Cardiac septum (tissue), 1 donor: ENCODE data around the gene SCP2D1. TPM values are rescaled to one million over a fixed set of nuclear protein-coding genes. Genes with fewer than 3 reads are reported as not detected.

ENCODE experiments used
- DNase-seq: peaks from one replicate; pipeline ENCODE4 v3.0.0-alpha.2; 2020; ENCODE audit warnings: low spot score
- intact Hi-C: fragments of 100-400 bp; cut with DNase I; formaldehyde crosslinking; loops from one replicate; pipeline ENCODE4 v1.14.0; 2022
- total RNA-seq: library from RNA; stranded (reverse); fragmentation: NEBNext Ultra II Directional; extraction: Animal tissue kit (Norgen Biotek cat#: 25700); gene quantifications from one replicate; pipeline ENCODE4 v1.2.1, GENCODE V29; 2021
- donor health status: DM: no; HTN: no; CAD: no.

SCP2D1 gene
- total RNA-seq, 1 donor from 2014 or later, result not detected

DNA sequence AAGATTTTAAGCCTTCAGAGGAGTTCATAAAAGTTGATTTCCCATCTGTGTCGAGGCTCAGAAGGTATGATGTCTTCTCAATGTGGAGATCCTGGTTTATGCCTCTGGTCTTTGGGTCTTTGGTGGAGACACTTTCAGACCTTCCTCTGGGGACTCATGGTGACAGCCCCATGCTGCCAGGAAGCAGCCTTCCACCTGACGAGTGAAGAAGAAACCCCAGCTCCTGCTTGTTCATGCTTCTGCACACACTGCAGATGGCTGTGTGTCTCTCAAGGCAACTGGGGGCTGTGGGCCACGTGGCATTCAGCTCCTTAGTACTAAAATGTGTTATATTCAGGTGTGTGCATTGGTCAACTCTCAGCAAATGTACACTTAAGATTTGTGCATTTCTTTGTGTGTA, 4.9 kb upstream of the SCP2D1 start:
- no peak for DNase-seq
- intact Hi-C loops, result no loop called here

DNA sequence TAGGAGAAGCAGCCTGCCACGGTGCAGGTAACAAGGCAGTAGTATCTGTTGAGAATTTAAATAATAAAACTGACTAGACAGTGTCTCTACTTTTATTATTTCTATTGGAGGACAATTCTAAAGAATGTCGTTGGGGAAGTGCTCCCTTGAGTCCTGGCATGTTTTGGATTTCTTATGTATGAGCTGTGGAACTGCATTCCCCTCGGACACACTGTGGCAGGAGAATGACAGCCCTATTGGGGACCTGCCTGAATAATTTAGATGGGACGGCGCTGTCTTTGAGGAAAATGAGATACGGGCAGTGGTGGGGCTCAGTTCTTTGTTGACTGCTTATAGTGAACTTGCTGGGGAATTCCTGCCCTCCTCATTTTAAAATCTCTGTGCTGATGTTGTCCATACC, 2.4 kb upstream of the SCP2D1 start:
- intact Hi-C loops, result no loop called here
- DNase-seq, result no peak

DNA sequence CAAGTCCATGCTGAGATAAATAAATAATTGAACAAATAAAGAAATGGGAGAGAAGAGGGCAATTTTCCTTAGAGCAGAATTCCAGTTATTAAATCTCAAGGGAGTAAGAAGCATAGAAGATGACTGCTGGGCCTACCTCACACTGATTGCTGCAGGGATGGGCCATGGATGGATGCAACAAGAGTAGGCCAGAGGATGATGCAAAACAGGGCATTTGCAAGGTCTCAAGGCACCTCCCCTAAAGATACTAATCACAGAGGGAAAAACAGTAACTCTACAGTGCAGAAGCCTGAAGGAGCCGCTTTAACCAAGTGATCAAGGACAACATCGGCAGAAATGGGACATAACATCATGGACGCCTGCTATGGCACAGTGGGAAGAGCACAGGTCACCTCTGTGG, 1.7 kb upstream of the SCP2D1 start:
- intact Hi-C loops, result no loop called here
- no peak for DNase-seq

DNA sequence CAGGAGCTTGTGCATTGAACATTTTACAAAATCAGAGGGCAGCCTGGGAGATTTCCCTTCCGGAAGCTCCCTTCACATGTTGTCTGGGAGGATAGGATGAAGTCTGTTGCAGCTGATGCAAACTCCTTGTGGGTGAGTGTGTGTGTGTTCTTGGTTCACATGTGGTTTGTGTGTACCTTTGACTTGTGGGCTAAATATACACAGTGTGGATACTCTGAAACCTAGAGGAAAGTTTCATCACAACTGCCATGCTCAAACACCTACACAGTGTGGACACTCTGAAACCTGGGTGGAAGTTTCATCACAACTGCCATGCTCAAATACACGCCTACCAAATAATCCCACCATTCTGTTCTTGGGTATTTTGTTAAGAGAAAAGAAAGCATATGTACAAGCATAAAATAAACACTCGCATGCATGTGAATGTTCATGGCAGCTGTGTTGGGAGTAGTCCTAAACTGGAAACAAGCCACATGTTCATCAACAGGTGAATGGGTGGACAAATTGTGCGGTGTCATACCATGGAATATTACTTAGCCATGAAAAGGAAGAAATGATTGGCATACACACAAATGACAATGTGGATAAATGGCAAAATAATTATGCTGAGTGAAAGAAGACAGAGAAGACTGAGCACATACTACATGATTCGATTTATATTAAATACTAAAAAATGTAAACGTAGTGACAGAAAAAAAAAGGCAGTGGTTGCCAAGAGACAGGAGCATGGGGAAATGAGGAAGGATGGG, 1.8 kb downstream of the SCP2D1 start:
- no peak for DNase-seq
- intact Hi-C loops, result no loop called here

DNA sequence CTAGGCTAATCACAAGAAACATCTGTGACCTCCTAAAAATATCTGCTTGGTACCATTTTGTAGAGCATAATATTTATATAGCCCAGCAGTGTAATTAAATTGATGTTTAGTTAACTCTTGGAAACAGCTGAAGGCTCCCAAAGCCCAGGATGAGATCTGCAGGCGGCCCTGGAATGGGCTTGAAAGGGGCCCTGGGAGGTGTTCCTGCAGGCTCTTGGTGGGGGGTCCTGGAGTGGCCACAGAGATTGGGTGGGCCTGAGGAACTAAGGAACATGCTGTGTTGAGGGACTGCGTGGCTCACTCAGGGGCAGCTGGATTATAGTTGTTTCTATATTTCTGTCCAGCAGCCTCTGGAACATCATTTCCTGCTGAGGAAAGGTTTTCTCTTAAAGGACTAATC, 9.2 kb downstream of the SCP2D1 start:
- intact Hi-C loops, result loop anchor here (10.0 kb wide), 1 partner anchor 62 kb away; no protein-coding TSS in a partner anchor
- DNase-seq, result no peak

DNA sequence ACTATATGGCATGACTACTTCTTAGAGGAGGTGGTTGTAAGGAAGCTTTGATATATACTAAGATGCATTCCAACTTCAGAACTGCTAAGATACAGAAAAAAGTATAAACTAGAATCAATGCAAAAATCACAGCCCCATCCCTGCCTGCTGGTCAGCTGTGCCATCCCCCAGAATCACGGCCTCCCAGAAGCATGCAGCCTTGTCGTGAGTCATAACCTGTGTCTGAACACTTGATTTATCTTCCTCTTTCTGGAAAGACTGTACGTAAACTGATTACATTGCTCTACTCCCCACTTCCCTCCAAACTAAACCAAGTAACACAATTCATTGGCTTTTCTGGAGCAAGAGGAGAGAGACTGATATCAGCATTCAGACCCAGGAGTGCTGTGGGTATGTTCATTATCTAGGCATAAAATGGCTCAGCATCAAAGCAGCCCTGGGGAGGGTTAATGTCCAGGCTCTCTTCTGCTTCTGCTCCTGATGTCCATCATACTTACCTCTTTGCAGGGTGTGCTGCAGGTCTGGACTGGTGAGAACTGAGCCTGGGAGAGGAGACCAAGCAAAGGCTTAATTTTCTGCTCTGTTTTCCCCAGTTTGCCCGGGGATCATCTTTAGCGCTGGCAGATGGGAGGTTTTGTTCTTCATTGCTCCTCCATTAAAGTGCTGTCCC, 18.4 kb downstream of the SCP2D1 start:
- no peak for DNase-seq
- intact Hi-C loops, result no loop called here

DNA sequence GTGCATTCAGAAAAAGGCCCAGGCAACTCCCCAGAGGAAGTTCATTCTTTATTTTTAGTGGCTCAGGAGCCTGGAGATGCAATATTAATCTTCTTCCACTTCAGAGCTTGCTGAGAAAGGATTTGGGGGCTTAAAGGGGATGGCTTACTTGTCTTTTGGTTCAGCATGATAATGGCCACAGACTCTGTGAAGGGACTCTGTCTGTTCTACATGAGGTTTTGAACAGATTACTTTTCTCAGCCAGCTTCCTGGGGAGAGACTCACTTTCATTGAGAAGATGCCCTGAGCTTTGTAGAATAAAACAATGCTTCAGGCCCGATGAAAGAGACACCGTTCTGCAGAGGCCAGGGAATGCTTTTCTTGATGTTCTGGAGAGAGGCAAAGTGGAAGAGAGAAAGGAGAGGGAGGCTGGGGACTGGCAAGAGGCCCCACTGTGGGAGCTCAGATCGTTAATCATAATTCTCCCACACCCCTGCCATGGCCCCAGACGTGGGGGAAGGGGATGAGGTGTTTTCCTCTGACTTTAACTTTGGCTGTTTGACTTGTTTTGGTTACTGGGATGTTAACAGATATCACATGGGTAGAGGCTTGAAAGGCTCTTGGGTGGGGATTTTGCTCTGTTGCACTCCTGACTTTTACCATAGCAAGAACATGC, 19.1 kb downstream of the SCP2D1 start:
- intact Hi-C loops, result no loop called here
- DNase-seq, result no peak

DNA sequence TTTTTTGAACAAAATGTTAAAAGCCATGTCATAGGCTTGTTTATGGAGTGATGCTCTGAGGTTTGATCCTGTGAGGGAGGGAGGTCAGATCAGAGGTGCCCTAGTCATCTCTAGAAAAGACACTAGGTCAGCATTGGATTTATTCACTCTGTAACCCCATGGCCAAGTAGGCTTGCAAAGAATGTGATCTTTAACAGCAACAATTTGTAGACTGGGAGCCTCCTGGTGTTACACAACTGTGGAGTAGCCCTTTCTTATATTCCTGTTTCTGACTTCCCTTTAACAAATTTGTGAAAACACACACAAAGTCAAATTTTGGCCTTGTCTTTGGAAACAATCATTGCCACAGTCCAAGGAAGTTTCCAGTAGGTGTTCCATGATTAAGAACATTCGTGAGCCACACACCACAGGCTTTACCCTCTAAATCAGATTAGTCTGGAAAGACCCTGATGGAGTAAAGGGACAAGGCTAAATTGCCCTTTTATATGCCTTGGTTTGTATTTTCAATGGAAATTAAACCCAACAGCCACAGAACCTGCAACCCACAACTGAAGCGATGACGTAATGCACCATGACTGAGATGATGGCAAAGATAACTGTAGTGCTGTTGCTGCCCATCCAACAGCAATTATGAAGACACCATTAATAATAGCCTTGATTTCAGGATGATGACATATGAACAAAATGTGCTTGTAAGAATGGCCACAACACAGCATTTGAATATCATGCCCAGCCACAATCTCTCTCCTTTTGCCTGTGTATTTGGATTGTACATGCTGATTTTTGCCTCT, 22.1 kb downstream of the SCP2D1 start:
- intact Hi-C loops, result no loop called here
- no peak for DNase-seq

DNA sequence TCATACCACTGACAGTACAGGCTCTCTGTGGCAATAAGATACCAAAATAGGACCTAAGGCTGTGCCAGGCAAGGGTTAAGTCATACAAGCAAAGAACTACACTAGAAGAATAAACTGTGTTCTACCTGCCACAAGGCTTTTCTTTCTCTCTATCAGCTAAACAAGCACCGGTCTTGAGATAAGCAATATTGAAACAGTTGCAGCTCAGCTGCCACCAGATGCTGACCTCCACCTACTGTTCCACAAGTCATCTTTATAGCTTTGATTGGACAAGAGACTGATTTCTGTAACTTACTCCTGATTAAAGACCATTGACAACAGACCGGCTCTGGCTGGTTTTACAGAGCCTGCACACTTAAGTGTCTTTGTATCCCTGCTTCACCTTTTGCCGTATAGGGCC, 24.1 kb downstream of the SCP2D1 start:
- intact Hi-C loops, result no loop called here
- DNase-seq, result no peak

DNA sequence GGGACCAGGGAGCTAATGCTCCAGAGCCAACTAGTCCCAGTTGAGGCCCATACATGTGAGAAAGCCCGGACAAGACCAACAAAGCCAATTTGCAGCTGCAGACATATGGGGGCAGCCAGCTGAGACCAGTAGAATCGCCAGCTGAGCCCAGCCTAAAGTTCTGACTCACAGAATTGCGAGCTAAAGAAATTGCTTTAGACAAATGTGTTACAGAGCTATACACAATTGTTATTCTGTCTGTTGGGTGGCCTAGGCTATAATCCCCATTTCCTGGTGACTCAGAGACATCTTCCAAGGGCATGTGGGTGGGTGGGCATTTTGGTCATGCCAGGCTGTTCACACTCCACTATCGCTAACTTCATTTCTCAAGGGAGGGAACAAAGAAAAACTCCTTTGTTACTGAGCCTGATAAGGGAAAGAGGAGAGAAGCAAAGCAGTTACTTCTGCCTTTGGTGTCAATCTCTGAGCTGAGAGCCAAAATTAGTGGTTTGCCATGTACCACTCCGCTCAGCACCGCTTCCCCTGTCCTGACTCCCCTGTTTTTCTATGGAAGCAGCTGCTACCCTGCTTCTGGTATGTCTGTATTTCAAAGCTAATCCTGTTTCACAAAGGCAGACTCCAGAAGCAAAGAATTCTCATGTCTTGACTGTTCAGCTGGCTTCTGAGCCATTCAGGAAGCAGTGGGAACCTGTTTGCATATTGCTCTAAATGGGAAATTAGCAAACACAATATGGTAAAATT, 26.1 kb downstream of the SCP2D1 start:
- no peak for DNase-seq

DNA sequence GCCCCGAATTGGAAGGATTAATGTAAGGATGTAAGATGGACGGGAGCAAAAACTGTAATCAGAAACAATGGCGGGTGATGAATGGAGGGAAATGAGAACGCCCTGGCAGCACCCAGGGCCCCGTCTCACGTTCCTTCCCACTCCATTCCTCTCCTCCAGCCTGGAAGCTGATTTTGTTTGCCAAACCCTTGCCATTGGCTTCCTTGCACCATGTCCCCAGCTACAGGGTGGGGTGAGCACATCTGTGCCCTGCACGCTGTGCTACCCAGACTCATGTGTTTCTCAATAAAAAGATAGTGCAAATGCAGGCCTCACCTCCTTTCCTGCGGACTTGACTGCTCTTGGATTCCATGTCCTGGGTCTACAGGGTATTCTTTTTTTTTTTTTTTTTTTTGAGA, 26.7 kb downstream of the SCP2D1 start:
- intact Hi-C loops, result no loop called here
- DNase-seq, result no peak

More for the DNA sequence above, 26.1 kb downstream of the SCP2D1 start:
- intact Hi-C loops, result no loop called here

DNA sequence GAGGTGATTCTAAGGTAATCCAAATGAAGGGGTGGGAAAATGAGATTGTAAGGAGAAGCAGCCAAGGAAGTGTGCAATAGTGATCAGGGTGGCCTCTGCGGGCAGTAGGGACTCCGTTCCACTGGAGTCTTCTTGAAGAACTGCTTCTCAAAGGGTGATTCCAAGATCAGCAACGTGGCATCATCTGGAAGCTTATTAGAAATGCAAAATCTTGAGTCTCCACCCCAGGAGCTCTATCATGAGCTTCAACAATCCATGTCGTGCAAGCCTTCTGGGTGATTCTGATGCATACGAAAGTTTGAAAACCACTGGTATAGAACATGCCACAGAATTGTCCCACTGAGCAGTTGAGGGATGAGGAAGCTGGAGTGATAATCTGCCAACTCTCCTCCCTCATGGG, 31.4 kb downstream of the SCP2D1 start:
- no peak for DNase-seq
- intact Hi-C loops, result no loop called here

DNA sequence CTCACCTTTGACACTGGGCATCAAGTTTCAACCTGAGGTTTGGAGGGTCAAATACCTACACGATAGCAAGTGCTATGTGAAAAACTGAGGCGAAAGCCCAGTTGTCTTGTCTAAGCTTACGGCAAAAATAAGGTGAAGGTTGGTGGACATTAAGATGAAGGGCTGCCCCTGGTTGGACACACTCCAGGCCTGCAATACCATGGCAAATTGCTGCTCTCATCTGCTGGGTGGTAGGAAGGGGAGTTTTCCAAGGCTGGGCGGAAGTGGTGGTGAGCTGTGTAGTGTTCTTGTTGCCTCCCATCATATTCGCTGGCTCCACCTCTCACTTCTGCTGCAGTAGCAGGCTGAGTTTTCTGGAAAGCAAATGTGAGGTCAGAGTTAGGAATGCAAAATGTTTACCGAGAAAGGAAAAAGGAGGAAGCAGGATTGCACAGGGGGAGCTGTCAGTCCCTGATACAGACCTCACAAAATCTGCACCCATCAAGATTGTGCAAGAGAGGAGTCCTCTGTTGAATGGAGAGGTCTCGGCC, 33.7 kb downstream of the SCP2D1 start:
- DNase-seq, result no peak
- intact Hi-C loops, result no loop called here

DNA sequence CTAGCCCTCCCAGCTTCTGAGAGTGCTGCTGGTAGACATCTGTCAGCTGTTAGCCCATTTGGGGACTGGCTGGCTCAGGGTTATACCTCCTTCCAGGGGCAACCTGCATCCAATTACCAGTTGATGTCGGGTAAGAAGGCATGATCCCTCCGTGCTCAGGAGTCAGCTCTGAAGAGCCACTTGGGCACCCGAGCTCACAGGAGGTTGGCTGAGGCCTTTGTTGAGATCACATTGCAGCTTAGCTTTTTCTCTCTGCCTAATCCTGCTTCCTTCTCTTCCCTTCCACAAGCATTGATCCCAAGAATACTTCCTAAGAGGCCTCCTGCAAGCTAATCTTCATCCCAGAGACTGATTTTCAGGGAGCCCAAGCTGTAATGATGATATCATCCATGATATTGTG, 35.5 kb downstream of the SCP2D1 start:
- intact Hi-C loops, result no loop called here
- no peak for DNase-seq

DNA sequence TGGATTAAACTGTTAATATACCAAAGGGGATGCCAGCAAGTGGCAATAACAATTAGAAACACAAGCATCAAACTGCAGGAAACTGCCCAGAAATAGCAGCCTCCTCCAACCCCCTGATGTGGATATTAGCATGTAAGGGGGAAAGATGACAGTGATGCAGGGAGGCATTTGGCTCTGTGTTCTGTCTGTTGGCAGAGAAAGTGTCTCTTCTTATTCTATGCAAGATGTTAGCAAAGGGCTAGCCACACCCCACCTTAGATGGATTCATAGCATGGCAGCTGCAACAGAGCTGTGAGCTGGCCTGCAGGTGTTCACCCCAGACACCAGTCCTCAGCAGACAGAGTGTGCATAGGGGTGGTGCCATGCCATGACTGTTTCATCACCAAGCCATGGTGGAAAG, 38.0 kb downstream of the SCP2D1 start:
- intact Hi-C loops, result no loop called here

DNA sequence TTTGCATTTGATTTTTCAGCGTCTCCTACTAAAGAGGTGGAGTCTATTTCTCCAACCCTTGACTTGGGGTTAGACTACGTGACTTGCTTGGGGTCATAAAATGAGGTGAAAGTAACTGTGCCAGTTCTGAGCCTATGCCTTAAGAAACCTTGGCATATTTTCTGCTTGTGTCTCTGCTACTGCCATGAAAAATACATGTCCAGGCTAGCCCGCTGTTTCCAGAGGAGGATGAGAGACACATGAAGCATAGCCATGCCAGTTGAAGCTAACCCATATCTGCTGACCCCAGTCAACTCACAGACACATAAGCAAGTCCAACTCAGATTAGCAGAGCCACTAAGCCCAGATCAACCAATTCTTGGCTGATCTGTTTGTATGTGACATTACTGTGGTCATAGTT, 38.7 kb downstream of the SCP2D1 start:
- intact Hi-C loops, result no loop called here
- no peak for DNase-seq

More for the DNA sequence above, 38.0 kb downstream of the SCP2D1 start:
- no peak for DNase-seq

DNA sequence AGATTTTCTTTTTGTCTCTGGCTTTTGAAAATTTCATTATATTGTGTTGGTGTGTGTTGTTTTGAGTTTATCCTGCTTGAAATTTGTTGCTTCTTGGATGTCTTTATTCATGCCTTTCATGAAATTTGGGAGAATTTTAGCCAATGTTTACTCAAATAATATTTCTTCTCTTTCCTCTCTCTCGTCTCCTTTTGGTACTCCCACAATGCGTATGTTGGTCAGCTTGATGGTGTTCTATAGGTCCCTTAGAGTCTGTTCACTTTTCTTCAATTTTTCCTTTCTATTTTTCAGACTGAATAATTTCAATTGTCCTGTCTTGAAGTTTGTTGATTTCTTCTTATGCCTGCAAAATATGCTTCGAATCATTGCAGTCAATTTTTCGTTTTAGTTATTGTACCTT, 39.6 kb downstream of the SCP2D1 start:
- intact Hi-C loops, result no loop called here
- DNase-seq, result no peak

DNA sequence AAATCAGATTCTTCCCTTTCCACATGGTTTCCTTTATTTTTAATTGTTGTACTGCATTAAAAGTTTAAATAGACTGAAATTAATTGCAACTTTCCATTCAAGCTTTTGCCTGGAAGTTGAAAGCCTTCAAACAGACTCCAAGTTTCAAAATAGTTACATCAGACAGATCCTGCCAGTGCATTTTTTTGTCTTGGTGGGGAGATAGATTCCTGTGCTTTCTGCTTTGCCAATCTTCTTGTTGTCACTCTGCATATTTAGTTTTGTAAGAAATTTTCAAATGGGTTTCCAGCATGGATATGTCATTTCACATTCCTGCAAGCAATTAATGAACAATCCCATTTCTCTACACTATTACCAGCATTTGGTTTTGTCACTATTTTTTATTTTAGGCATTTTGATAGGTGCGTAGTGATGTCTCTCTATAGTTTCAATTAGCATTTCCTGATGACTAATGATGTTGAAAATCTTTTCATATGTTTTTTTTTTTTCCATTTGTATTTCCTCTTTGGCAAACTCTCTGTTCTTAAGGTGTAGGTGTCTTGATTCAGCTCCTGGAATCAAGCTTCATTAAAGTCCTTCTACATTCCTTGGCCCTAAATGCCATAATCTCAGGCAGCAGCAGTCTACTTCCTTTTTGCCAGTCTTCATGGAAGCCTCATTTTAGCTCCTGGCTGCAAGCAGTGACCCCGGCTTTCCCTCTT, 40.5 kb downstream of the SCP2D1 start:
- DNase-seq, result no peak
- intact Hi-C loops, result no loop called here

DNA sequence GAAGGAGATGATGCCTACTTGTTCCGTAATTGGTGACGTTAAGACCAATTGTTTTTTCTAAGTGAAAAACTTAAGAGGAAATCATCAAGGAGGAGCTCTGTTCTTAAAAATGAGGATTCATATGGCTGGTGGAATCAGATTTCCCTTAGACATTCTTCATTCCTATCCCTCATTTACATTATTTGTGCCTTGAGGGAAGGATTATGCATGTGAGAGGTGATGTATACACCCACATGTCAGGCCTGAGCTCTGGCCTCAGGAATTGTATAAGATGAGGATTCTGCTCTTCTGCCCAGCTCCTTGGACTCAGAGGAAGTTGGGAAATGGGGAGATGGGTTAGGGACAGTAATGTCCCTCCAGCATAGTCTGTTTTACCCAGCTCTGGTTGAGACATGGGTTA, 42.3 kb downstream of the SCP2D1 start:
- no peak for DNase-seq
- intact Hi-C loops, result no loop called here
